Left ventricle myocardium inferior (tissue), 1 donor: ENCODE results near the gene IQCH. TPM values are rescaled to one million over a fixed set of nuclear protein-coding genes. Genes with fewer than 3 reads are reported as not detected.

ENCODE experiments used
- DNase-seq: peaks from one replicate; pipeline ENCODE4 v3.0.0-alpha.2; 2020
- H3K27ac ChIP-seq: fragments of 200-600 bp; replicated peaks from 2 replicates; pipeline ENCODE4 v1.8.0; 2021
- H3K27me3 ChIP-seq: fragments of 200-600 bp; 2 replicates; pipeline ENCODE4 v1.8.0; 2021; ENCODE audit warnings: low read depth
- H3K36me3 ChIP-seq: fragments of 200-600 bp; 2 replicates; pipeline ENCODE4 v1.8.0; 2021
- H3K4me1 ChIP-seq: fragments of 200-600 bp; 2 replicates; pipeline ENCODE4 v1.8.0; 2021
- H3K4me3 ChIP-seq: fragments of 200-600 bp; 2 replicates; pipeline ENCODE4 v1.8.0; 2021; ENCODE audit warnings: mild to moderate bottlenecking, moderate library complexity
- H3K9me3 ChIP-seq: fragments of 200-600 bp; replicated peaks from 2 replicates; pipeline ENCODE4 v1.8.0; 2021
- CTCF ChIP-seq: fragments of 200-600 bp; IDR thresholded peaks from 2 replicates; pipeline ENCODE4 v1.8.0; 2021; ENCODE audit warnings: antibody characterized with exemption, mild to moderate bottlenecking, borderline replicate concordance
- intact Hi-C: fragments of 100-400 bp; cut with micrococcal nuclease; formaldehyde crosslinking; loops from one replicate; pipeline ENCODE4 v1.11.0; 2022
- total RNA-seq: library from RNA; stranded (reverse); fragmentation: NEBNext Ultra II Directional; extraction: Animal tissue kit (Norgen Biotek cat#: 25700); gene quantifications from one replicate; pipeline ENCODE4 v1.2.1, GENCODE V29; 2021
- donor health status: DM: no; HTN: yes; CAD: no; lungs with severe emphysema.

Gene IQCH
- total RNA-seq, 1 donor from 2014 or later = 1.1 TPM

GRCh38 chr15:67215102-67215501 lies 39.5 kb upstream of the IQCH start:
- no peak for DNase-seq
- H3K9me3 ChIP-seq = no peaks in the 10 kb centered on the region
- H3K36me3 ChIP-seq = peaks cover 4% of the 10 kb centered on the region
- TF ChIP-seq CTCF = no peak
- H3K4me1 ChIP-seq = no peaks in the 10 kb centered on the region
- H3K4me3 ChIP-seq = no peak overlapping the region
- intact Hi-C loops = no loop called here
- no peaks in the 10 kb centered on the region for H3K27me3 ChIP-seq
- no peak overlapping the region for H3K27ac ChIP-seq

GRCh38 chr15:67216859-67217258 lies 37.7 kb upstream of the IQCH start:
- H3K27ac ChIP-seq = no peak overlapping the region
- no peaks in the 10 kb centered on the region for H3K4me1 ChIP-seq
- no peaks in the 10 kb centered on the region for H3K27me3 ChIP-seq
- peaks cover 3% of the 10 kb centered on the region for H3K36me3 ChIP-seq
- intact Hi-C loops = no loop called here
- no peak for TF ChIP-seq CTCF
- DNase-seq = no peak
- H3K9me3 ChIP-seq = no peaks in the 10 kb centered on the region
- H3K4me3 ChIP-seq = no peak overlapping the region

- no peak overlapping the region for H3K27ac ChIP-seq
- H3K36me3 ChIP-seq = no peaks in the 10 kb centered on the region
- H3K4me3 ChIP-seq = no peak overlapping the region
- intact Hi-C loops = no loop called here
- no peaks in the 10 kb centered on the region for H3K9me3 ChIP-seq
- no peak for TF ChIP-seq CTCF
- no peaks in the 10 kb centered on the region for H3K27me3 ChIP-seq
- no peaks in the 10 kb centered on the region for H3K4me1 ChIP-seq
- no peak for DNase-seq
Observed at GRCh38 chr15:67218428-67218827, 36.2 kb upstream of the IQCH start.

GRCh38 chr15:67219288-67219687 lies 35.3 kb upstream of the IQCH start:
- Histone ChIP-seq H3K27me3 (no peaks in the 10 kb centered on the region), H3K27ac (no peak overlapping the region), H3K36me3 (no peaks in the 10 kb centered on the region), H3K9me3 (no peaks in the 10 kb centered on the region), H3K4me3 (no peak overlapping the region), H3K4me1 (no peaks in the 10 kb centered on the region)
- DNase-seq = no peak
- no peak for TF ChIP-seq CTCF
- intact Hi-C loops = no loop called here

- Histone ChIP-seq H3K4me1 (no peaks in the 10 kb centered on the region), H3K9me3 (no peaks in the 10 kb centered on the region), H3K4me3 (no peak overlapping the region), H3K27me3 (no peaks in the 10 kb centered on the region), H3K36me3 (peaks cover 12% of the 10 kb centered on the region), H3K27ac (no peak overlapping the region)
- no peak for TF ChIP-seq CTCF
- no peak for DNase-seq
- intact Hi-C loops = no loop called here
Observed at GRCh38 chr15:67224889-67225288, 29.7 kb upstream of the IQCH start.

- no peak for DNase-seq
- Histone ChIP-seq H3K36me3 (peaks cover 17% of the 10 kb centered on the region), H3K4me3 (no peak overlapping the region), H3K27me3 (no peaks in the 10 kb centered on the region), H3K9me3 (no peaks in the 10 kb centered on the region), H3K27ac (no peak overlapping the region), H3K4me1 (no peaks in the 10 kb centered on the region)
- intact Hi-C loops = no loop called here
- no peak for TF ChIP-seq CTCF
Observed at GRCh38 chr15:67225336-67225735, 29.2 kb upstream of the IQCH start.
